NCI-H187 (cell line): ENCODE measurements around the gene ANKS3.

ENCODE experiments used
- DNase-seq, 2 experiments: peaks; one replicate each; lab custom pipeline; 2025; lab: John Stamatoyannopoulos, UW

The ANKS3 gene

GRCh38 chr16:4695473-4696171, 38.4 kb downstream of the ANKS3 start:
- DNase-seq: no peak

DNA sequence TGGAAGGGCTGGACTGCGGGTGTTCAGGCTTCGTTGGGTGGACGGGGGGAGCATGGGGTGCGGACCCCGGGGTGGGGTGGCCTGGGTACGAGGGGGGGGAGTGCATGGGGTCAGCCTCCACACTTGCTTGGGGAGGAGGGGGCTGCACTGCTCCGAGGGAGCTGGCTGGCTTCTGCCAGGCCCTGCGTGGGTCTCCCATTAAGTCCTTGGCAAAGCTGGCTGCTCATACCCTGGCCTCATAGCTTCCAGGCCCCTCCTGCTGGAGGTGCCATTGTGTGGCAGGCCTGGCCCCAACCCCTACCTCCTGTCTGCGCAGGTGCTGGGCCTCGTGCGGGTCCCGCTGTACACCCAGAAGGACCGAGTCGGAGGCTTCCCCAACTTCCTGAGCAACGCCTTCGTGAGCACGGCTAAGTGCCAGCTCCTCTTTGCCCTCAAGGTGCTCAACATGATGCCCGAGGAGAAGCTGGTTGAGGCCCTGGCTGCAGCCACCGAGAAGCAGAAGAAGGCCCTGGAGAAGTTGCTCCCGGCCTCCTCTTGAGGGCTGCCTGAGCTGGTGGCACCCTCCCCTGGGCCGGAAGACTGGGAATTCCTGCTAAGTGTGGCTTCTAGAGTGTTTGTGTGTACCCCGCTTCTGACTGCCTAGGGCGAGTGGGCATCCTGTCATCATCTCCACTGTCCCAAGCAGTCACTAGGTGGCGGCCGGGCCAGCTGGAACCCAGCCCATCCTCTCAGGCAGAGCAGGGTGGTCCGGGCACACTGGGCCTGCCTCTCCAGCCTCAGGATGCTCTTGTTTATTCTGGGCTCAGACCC, 39.2 kb downstream of the ANKS3 start:
- no peak for DNase-seq

DNA sequence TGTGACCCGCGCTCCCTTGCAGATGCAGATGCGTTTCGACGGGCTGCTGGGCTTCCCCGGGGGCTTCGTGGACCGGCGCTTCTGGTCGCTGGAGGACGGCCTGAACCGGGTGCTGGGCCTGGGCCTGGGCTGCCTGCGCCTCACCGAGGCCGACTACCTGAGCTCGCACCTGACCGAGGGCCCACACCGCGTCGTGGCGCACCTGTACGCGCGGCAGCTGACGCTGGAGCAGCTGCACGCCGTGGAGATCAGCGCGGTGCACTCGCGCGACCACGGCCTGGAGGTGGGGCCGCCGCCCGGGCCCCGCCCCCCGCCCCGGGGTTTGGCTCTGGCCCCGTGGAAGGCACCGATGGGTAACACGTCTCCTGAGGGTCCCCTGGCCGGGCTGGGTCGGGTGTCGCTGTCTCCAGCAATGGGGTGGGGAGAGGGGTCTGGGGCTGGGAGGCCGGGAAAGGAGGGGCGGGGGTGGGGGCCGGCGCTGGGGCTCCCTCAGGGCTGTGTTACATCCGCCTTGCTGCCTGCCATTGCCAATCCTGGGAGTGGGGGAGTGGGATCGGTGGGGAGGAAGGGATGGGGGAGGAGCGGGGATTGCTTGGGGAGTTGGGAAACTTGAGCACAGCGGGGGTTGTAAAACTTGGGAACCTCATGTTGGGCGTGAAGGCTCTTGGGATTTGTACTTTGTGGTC, 40.0 kb downstream of the ANKS3 start:
- DNase-seq: no peak

- peak; percentile 64 to 87 for DNase-seq
Measured at GRCh38 chr16:4693296-4693955, 40.6 kb downstream of the ANKS3 start, which contains the start of gene NUDT16L1. TSS of gene NUDT16L1 (plus strand) at chr16:4693562. CDS start at chr16:4693727, 165 bp downstream.

- DNase-seq: no peak
Measured at GRCh38 chr16:4692460-4693295, 41.4 kb downstream of the ANKS3 start.

DNA sequence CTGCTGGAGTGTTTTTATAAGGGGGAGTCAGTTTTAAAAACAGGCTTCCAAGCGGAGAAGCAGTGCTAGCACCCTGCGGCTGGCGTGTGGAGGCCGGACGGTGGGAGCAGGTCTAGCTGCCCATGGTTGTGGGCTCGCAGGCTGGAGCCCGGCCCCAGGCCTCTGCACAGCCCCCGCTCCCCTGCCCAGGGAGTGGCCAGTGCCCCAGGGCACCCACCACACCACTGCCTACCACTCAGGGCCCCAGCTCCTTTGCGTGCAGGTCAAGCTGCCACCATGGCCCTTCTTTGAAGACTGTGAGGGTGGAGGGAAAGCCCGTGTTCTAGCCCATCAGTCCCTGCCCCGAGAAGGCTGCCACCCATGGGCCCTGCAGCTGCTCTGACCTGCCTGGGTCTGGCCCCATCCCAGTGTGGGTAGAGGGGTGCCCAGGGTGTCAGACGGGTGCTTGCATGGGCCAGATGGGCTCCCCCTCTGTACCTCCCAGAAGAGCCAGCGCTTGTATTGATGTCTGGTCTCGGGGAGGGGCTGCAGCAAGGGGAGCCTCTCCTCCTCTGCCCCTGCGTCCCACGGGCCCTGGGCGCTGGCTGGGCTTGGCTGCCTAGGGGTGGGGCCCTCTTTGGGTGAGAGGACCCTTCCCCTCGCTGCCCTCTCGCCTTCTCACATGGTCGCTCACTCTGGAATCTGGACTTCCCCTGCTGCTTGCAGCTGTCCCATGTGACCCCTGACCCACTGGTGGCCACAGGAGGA, 42.2 kb downstream of the ANKS3 start:
- DNase-seq: no peak

DNA sequence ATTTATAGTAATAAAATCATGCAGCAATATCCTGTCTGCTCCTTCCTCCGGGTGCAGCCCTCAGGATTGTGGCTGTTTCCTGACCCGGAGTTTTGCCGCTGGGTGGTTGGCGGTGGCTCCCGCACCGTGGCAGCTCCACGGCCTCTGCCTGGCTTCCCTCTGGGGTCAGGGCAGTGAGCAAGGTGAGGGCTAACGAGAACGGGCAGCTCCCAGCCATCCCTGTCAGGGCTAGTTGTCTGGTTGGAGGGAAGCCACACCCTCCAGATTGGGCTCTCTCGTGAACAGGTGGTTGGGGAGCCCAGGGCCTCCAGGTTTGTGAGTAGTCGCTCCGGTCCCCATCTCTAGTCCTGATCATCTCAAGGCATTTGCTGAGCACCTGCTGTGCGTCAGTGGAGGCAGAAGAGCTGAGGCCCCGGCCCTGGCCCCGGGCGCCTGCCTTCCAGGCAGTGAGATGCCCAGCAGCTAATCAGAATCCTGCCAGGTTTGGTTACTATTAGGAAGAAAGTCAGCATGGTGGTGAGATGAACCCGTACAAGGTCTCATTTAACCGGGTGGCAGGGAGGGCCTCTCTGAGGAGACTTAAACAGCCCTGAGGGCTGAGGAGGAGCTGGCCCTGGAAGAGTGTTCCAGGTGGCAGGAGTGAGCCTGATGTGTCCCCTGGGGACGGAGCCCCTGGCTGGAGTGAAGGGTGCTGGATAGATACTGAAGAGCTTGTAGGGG, 43.0 kb downstream of the ANKS3 start:
- no peak for DNase-seq

- DNase-seq: no peak
Measured at GRCh38 chr16:4689864-4690704, 44.0 kb downstream of the ANKS3 start.

- DNase-seq: no peak
Measured at GRCh38 chr16:4689091-4689671, 44.9 kb downstream of the ANKS3 start.

- DNase-seq: no peak
Measured at GRCh38 chr16:4688674-4689045, 45.4 kb downstream of the ANKS3 start.

GRCh38 chr16:4687946-4688673, 46.0 kb downstream of the ANKS3 start:
- no peak for DNase-seq

DNA sequence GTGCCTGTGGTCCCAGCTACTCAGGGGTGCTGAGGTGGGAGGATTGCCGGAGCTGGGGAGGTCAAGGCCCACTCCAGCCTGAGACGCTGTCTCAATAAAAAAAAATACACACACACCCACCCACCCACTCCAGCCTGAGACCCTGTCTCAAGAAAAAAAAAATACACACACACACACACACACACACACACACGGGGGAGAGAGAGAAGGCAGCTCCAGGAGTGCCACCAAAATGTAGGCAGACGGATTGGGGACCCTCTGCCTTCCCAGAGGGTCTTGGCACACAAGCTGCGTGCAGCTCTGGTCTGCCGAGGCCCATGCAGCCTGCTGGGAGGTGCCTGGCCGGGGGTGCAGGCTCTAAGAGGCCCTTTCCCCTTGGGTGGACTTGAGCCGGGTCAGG, 46.7 kb downstream of the ANKS3 start:
- DNase-seq: no peak

GRCh38 chr16:4686497-4687210, 47.4 kb downstream of the ANKS3 start:
- DNase-seq: no peak

DNA sequence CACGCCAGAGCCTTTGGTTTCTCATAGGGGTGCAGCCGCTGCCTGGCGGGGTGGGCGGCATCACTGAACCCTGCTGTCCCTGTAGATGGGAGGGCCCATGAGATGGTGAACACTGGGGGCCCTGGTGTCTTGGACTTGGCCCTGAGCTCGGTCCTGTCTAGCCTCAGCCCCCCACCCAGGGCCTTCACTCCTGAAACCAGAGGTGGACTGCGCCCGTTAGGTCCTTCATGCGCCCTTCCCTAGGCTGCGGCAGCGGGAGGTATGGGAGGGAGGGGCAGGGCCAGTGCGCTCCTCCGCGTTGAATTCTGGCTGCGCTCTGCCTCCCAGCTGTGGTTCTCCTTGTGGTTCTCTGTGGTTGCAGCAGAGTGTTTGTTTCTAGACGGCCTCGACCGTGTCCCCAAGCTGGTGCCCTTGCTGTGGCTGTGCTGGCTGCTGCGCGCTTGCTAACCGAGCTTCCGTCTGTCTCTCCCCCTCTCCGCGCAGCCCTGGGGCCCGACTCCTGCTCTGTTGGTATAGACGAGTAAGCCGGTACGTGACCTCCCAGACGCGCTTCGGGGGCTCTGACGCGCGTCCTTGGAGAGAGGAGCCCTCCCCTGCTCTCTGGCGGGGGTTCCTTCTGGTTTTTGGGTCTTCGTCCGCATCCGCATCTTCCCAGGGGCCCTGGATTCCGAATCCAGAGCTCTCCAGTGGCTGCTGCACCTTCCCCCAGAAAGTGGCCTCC, 48.1 kb downstream of the ANKS3 start:
- DNase-seq: no peak

GRCh38 chr16:4685292-4685691, 48.8 kb downstream of the ANKS3 start:
- DNase-seq: no peak

DNA sequence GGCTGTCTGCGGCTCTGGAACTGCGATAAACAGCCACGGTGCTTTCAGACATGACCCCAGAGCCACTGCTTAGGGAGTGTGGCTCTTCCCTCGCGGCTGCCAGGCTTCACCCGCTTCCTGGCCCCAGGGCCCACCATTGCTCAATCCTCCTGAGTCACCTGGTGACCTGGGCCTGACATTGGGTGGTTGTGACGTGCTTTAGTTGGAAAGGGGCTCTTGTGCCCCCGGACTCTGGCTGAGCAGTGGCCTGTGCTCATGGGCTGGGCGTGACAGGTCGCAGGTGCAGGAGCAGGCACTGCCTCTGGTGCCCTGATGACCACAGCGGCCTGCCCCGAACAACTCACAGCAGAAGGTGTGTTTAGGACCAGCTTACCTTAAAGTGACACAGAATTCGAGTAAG, 49.3 kb downstream of the ANKS3 start:
- DNase-seq: no peak
